Ishikawa (cell line): ENCODE results near the gene FRS3.
A peak's percentile ranks its signal among the peaks of the same experiment; 100 is the strongest.

ENCODE experiments used
- CEBPB ChIP-seq: IDR thresholded peaks from 2 replicates; pipeline ENCODE4 v1.6.1; 2012
- CREB1 ChIP-seq: IDR thresholded peaks from 2 replicates; pipeline ENCODE4 v1.6.1; 2012; ENCODE audit warnings: low read depth
- EGR1 ChIP-seq: IDR thresholded peaks from 2 replicates; pipeline ENCODE4 v1.6.1; 2012
- EP300 ChIP-seq: IDR thresholded peaks from 2 replicates; pipeline ENCODE4 v1.6.1; 2012; ENCODE audit warnings: borderline replicate concordance
- FOXM1 ChIP-seq: IDR thresholded peaks from 2 replicates; pipeline ENCODE4 v1.6.1; 2012; ENCODE audit warnings: low read depth, borderline replicate concordance
- MAX ChIP-seq: IDR thresholded peaks from 2 replicates; pipeline ENCODE4 v1.6.1; 2012
- NFIC ChIP-seq: IDR thresholded peaks from 2 replicates; pipeline ENCODE4 v1.6.1; 2012
- RAD21 ChIP-seq: IDR thresholded peaks from 2 replicates; pipeline ENCODE4 v1.6.1; 2012; ENCODE audit warnings: low read depth
- TAF1 ChIP-seq: IDR thresholded peaks from 2 replicates; pipeline ENCODE4 v1.6.1; 2012; ENCODE audit warnings: low read depth, mild to moderate bottlenecking
- YY1 ChIP-seq: IDR thresholded peaks from 2 replicates; pipeline ENCODE4 v1.6.1; 2012; ENCODE audit warnings: low read depth
- ZBTB7A ChIP-seq: IDR thresholded peaks from 2 replicates; pipeline ENCODE4 v1.6.1; 2012; ENCODE audit warnings: low read depth
- TF ChIP-seq, protein P1 (sequence below): IDR thresholded peaks from 2 replicates; pipeline ENCODE4 v1.6.1; 2012
- TF ChIP-seq, protein P2 (sequence below): IDR thresholded peaks from 2 replicates; pipeline ENCODE4 v1.6.1; 2012; ENCODE audit warnings: low read depth, mild to moderate bottlenecking

DNA sequence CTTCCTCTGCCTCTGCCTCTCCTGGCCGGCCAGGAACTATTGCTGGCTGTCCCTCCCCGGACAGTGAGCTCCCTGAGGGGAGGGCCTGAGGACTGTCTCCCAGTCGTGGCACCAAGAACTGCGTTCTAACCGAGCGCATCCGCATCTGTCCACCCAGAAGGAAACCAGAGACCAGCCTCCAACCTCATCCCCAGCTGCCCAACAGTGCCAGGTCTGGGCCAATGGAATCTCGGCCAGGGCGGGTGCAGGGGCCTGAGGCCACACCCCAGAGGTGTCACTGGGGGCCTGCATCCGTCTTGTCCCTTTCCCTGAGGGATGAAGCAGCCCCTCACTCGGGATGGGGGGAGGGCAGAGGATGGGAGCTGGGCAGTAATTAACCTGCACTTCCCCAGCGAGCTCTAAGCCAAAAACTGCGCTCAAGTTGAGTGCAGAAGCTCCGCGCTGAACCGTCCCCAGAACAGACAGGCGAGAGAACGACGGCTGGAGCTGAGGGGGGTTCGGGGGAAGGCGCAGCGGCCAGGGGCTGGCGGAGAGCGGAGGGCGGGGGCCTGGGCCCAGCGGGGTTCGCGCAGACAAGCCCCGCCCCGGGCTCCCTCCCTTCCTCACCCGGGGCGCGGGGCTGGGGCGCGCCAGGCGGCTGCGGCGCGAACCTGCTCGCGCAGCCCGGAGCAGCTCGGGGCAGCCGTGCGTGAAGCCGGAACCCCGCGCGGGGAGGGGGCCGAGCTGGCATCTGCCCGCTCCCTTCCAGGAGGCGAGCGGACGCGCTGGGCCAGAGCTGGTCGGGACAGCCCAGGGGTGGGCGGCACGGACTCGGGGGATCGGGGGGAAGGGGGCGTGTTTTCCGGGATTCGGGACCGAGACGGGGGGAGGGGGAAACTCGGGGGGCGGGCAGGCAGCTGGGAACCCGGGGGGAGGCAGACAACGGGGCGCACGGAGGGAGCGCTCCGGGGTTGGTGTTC, 45.7 kb downstream of the FRS3 start:
- TF ChIP-seq TAF1 (no peak), EP300 (peak; percentile 14; the same call in 1 of the 2 replicates), YY1 (no peak; the same call in 1 of the 2 replicates), MAX (peak; percentile 32), CREB1 (no peak), CEBPB (no peak), ZBTB7A (0 out of 2 replicates have a peak, but pooled peaks have one; percentile 24), NFIC (no peak), RAD21 (no peak), EGR1 (no peak), FOXM1 (no peak)
- TF ChIP-seq, protein P1, sequence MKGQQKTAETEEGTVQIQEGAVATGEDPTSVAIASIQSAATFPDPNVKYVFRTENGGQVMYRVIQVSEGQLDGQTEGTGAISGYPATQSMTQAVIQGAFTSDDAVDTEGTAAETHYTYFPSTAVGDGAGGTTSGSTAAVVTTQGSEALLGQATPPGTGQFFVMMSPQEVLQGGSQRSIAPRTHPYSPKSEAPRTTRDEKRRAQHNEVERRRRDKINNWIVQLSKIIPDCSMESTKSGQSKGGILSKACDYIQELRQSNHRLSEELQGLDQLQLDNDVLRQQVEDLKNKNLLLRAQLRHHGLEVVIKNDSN = no peak
- TF ChIP-seq, protein P2, sequence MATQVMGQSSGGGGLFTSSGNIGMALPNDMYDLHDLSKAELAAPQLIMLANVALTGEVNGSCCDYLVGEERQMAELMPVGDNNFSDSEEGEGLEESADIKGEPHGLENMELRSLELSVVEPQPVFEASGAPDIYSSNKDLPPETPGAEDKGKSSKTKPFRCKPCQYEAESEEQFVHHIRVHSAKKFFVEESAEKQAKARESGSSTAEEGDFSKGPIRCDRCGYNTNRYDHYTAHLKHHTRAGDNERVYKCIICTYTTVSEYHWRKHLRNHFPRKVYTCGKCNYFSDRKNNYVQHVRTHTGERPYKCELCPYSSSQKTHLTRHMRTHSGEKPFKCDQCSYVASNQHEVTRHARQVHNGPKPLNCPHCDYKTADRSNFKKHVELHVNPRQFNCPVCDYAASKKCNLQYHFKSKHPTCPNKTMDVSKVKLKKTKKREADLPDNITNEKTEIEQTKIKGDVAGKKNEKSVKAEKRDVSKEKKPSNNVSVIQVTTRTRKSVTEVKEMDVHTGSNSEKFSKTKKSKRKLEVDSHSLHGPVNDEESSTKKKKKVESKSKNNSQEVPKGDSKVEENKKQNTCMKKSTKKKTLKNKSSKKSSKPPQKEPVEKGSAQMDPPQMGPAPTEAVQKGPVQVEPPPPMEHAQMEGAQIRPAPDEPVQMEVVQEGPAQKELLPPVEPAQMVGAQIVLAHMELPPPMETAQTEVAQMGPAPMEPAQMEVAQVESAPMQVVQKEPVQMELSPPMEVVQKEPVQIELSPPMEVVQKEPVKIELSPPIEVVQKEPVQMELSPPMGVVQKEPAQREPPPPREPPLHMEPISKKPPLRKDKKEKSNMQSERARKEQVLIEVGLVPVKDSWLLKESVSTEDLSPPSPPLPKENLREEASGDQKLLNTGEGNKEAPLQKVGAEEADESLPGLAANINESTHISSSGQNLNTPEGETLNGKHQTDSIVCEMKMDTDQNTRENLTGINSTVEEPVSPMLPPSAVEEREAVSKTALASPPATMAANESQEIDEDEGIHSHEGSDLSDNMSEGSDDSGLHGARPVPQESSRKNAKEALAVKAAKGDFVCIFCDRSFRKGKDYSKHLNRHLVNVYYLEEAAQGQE = no peak
